D721Med (cell line): ENCODE results near the gene WDR5.

Experiments
- DNase-seq: peaks from one replicate; pipeline ENCODE4 v3.0.0; 2011; ENCODE audit warnings: low spot score; ENCODE audit not compliant: insufficient read length
- FAIRE-seq: peaks from 2 replicates; lab custom pipeline; 2011; peaks lifted over from hg19 to GRCh38; lab: Jason Lieb, UNC
- TF ChIP-seq, protein P1 (sequence below): IDR thresholded peaks from 2 replicates; pipeline ENCODE4 v1.5.1; 2012; ENCODE audit warnings: mild to moderate bottlenecking, control low read depth; ENCODE audit not compliant: insufficient read depth; ENCODE audit errors: missing control alignments

Gene WDR5

DNA sequence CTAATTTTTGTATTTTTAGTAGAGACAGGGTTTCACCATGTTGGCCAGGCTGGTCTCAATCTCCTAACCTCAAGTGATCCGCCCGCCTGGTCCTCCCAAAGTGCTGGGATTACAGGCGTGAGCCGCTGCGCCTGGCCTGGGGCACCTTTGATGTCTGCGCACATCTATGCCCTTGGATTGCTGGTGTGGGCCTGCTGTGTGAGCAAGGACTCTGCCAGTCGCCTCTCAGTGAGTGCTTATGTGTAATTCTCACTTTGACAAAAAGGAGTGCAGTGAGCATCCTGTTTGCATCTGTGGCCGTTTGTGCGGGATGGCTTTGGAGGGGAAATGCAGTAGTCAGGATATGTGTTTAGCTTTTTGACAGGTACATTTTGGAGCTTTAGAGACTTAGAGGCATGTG, 9.4 kb downstream of the WDR5 start:
- DNase-seq (no peak), FAIRE-seq (no peak)
- TF ChIP-seq, protein P1, sequence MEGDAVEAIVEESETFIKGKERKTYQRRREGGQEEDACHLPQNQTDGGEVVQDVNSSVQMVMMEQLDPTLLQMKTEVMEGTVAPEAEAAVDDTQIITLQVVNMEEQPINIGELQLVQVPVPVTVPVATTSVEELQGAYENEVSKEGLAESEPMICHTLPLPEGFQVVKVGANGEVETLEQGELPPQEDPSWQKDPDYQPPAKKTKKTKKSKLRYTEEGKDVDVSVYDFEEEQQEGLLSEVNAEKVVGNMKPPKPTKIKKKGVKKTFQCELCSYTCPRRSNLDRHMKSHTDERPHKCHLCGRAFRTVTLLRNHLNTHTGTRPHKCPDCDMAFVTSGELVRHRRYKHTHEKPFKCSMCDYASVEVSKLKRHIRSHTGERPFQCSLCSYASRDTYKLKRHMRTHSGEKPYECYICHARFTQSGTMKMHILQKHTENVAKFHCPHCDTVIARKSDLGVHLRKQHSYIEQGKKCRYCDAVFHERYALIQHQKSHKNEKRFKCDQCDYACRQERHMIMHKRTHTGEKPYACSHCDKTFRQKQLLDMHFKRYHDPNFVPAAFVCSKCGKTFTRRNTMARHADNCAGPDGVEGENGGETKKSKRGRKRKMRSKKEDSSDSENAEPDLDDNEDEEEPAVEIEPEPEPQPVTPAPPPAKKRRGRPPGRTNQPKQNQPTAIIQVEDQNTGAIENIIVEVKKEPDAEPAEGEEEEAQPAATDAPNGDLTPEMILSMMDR, result no peak

DNA sequence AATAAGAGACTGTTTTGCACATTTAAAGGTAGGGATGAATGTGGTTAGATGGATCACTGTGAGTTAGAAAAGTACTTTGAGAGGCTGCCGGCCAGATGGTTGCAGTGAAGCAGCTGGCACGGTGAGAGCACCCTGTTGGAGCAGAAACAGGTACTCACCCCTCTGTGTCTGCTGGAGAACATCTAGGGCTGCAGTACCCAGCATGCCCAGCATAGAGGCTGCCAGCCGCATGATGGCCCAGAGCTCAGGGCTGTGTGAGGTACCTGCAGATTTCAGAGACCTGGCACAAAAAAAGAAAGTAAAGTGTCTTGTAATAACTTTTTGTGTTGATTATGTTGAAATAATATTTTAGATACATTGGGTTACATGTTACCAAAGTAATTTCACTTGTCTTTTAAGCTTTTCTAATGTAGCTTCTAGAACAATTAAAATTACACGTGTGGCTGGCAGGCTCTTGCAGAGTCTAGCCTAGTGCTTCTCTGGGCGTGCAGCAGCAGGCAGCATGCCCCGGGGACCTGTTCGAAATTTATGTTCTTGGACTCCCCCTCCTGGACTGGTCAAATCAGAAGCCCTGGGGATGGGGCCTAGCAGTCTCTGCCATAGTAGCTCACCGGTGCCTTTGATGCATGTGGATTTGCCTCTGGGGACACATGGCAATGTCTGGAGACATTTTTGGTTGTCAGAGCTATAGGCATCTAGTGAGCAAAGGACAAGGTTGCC, 11.1 kb downstream of the WDR5 start:
- no peak for FAIRE-seq
- DNase-seq, result no peak
- TF ChIP-seq, protein P1, result no peak

DNA sequence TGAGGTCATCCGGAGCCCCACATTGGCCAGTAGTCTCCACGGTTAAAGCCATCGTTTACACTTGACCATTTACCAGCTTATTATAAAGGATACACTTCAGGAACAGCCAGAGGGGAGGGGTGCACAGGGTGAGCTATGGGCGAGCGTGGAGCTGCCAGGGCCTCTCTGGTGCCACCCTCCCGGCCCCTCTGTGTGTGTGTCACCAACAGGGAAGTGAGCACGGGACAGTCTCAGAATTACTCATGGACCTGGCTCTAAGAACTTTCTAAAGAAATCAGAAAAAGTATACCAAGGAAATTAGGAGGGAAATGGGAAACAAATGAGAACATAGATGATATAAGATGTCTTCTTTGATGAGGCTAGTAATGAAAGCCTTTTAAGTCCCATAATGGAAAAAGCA, 13.5 kb downstream of the WDR5 start:
- FAIRE-seq, result no peak
- TF ChIP-seq, protein P1, result no peak
- DNase-seq, result no peak

DNA sequence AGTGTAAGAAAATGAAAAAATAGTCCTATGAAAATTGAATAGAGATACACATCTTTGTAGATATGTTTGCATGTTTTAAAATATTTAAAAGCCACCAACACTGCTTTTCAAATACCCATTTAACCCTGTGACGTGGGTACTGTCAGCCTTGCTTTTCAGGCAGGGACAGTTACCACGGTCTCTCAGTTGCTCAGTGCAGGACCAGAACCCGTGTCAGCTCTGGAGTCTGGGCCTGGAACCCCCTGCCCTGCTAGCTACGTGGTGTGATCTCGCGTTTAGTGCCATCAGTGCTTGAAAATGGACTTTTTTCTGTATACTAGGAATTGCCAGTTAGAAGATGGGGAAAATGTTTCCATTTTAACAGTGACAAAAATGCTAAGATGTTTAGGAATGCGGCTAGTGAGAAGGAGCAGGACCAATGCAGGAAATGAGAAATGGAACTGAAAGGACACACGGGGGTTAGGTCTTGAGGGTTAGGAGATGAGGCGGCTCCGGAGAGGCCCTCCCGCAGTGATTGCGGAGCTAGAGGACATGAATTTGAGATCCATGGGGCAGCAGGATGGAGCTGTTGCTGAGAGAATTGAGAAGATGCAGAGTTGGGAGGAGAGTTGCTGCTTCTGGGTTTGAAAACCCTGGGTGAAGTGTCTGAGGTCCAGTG, 14.8 kb downstream of the WDR5 start:
- FAIRE-seq, result no peak

DNA sequence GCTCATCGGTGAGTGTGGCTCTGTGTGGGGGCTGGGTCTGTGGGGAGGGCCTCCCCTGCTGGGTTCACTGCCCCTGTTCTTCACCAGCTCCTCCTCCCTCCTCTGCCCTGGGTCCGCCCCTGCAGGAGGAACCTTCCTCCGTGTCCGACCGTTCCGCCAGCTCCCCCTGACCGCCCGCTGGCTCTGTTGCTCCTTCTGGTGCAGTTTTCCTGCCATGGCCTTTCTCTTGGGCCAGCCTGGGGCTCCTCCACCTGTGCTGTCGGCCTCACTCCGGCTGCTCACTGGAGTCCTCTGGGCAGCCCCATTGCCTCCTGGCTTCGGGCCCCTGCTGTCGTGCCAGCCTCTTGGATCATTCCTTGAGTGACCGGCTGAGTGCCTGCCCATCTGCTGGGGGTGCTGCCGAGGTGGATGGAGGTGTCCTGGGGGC, 16.2 kb downstream of the WDR5 start:
- FAIRE-seq, result no peak
- DNase-seq, result no peak
- TF ChIP-seq, protein P1, result no peak

More for the DNA sequence above, 14.8 kb downstream of the WDR5 start:
- DNase-seq, result no peak
- TF ChIP-seq, protein P1, result no peak

DNA sequence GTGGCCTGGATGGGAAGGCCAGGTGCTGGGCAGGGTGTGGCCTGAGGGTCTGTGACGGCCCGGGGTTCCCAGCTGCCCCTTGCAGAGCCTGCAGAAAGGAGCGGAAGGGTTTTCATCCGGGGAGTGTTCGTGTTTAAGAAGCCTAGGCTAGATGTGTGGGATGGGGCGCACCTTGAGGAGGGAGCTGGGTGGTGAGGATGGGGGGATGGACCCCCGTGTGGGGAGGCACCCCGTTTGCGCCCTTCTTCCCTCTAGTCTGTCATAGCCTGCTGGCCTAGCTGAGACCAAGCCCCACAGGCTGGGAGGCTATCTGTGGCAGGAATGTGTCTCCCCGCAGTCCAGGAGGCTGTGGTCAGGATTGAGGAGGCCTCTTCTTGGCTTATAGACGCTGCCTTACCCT, 16.6 kb downstream of the WDR5 start:
- DNase-seq (no peak), FAIRE-seq (no peak)
- TF ChIP-seq, protein P1, result no peak

DNA sequence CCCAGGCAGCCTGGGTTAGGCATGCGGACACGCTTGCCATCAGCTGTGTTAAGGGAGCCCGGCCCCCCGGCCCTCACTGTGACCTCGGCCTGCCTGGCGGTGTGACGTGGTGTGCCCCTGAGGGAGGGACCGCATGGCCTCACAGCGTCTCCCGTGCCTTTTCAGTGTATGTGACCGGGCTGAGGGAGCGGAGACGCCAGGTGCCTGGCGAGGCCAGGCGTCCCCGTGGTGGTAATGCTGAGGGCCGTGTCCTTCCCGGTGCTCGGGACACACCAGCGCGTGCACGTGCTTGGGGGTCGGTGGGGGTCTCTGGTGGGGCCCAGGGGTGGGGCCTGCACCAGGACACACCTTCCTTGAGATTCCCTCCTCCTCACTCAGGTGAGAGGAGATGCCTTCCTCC, 17.6 kb downstream of the WDR5 start:
- TF ChIP-seq, protein P1, result no peak
- no peak for DNase-seq
- FAIRE-seq, result no peak
